Measurements from ENCODE around the gene CSNK2A3. TPM values are rescaled to one million over a fixed set of nuclear protein-coding genes. Genes with fewer than 3 reads are reported as not detected.

CSNK2A3 gene
- total RNA-seq, 2 experiments from 2014 or later, result 0.27 to 0.28 TPM

DNA sequence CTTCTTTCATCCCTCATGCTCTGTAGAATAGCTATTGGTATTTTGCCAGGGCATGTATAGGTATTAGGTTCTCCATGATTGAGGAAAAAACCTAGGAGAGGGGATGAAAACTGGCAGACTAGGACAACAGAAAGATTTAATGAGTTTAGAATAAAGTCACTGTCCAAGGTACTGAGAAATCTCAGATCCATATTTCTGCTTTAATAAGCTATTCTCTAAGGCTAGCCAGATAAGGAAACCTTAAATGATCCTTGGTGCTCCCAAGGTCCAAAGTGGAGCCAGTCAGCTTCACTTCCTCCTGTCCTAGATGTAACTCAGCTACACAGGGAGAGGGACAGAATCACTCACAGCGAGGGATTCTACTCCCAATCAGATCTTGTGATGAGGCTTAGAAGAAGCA is 13.7 kb upstream of the CSNK2A3 start:
- POLR2A ChIA-PET, result no interaction called here
- DNase-seq (no peak), ATAC-seq (ENCODE audit: poor library complexity) (no peak)
- H3K4me3 ChIP-seq (ENCODE audit: low read length), result no peak overlapping the region
- Mint-ChIP-seq H3K9me3 (peaks cover 2% of the 10 kb centered on the region), H3K27ac (no peak overlapping the region), H3K4me1 (ENCODE audit: low read depth) (no peaks in the 10 kb centered on the region), H3K27me3 (peaks cover 25% of the 10 kb centered on the region), H3K36me3 (ENCODE audit: low read depth) (no peaks in the 10 kb centered on the region), H3K4me3 (no peak overlapping the region)
- H3K27me3 ChIP-seq (ENCODE audit: control insufficient read depth in 1 of 2, insufficient read depth in 2 of 2, low read length in 2 of 2), result no peaks in the 10 kb centered on the region
- no peaks in the 10 kb centered on the region for H3K36me3 ChIP-seq (ENCODE audit: insufficient read depth, low read length)
- H3K4me1 ChIP-seq (ENCODE audit: insufficient read depth, low read length), result no peaks in the 10 kb centered on the region
- CTCF ChIA-PET, result no interaction called here
- intact Hi-C loops (cut with DNase I, micrococcal nuclease), result no loop called here
- TF ChIP-seq, protein P1, sequence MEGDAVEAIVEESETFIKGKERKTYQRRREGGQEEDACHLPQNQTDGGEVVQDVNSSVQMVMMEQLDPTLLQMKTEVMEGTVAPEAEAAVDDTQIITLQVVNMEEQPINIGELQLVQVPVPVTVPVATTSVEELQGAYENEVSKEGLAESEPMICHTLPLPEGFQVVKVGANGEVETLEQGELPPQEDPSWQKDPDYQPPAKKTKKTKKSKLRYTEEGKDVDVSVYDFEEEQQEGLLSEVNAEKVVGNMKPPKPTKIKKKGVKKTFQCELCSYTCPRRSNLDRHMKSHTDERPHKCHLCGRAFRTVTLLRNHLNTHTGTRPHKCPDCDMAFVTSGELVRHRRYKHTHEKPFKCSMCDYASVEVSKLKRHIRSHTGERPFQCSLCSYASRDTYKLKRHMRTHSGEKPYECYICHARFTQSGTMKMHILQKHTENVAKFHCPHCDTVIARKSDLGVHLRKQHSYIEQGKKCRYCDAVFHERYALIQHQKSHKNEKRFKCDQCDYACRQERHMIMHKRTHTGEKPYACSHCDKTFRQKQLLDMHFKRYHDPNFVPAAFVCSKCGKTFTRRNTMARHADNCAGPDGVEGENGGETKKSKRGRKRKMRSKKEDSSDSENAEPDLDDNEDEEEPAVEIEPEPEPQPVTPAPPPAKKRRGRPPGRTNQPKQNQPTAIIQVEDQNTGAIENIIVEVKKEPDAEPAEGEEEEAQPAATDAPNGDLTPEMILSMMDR (IDR thresholded peaks at IDR 0.05), result no peak
- no peak overlapping the region for H3K27ac ChIP-seq (ENCODE audit: low read depth in 1 of 2, low read length in 2 of 2)
- no peaks in the 10 kb centered on the region for H3K9me3 ChIP-seq (ENCODE audit: control insufficient read depth in 1 of 2, insufficient read depth in 1 of 2, low read length in 2 of 2)

DNA sequence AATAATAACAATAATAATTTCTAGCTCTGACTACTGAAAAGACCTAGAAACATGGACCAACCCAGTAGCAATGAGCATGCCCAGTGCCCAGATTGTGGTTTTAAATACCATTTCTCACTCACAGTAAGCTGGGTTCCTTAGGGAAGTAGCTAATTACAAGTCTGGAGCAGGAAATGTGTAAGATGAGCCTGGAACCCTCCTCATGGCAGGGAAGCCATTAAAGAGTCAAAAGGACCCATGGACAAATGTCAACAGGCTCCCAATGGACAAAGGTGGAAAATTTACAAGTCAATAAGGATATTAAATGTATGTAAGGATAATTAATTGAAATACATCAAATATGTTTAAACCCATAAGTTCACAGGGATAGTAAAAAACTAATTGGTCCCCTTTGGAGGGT is 10.6 kb upstream of the CSNK2A3 start:
- Mint-ChIP-seq H3K27ac (no peak overlapping the region), H3K4me1 (ENCODE audit: low read depth) (no peaks in the 10 kb centered on the region), H3K36me3 (ENCODE audit: low read depth) (no peaks in the 10 kb centered on the region), H3K27me3 (peaks cover 25% of the 10 kb centered on the region), H3K9me3 (no peaks in the 10 kb centered on the region), H3K4me3 (no peak overlapping the region)
- Histone ChIP-seq H3K4me3 (ENCODE audit: low read length) (no peak overlapping the region), H3K9me3 (ENCODE audit: control insufficient read depth in 1 of 2, insufficient read depth in 1 of 2, low read length in 2 of 2) (no peaks in the 10 kb centered on the region), H3K27me3 (ENCODE audit: control insufficient read depth in 1 of 2, insufficient read depth in 2 of 2, low read length in 2 of 2) (no peaks in the 10 kb centered on the region), H3K36me3 (ENCODE audit: insufficient read depth, low read length) (no peaks in the 10 kb centered on the region), H3K4me1 (ENCODE audit: insufficient read depth, low read length) (no peaks in the 10 kb centered on the region), H3K27ac (ENCODE audit: low read depth in 1 of 2, low read length in 2 of 2) (no peak overlapping the region)
- ATAC-seq (ENCODE audit: poor library complexity) (no peak), DNase-seq (no peak)
- CTCF ChIA-PET, result no interaction called here
- POLR2A ChIA-PET, result no interaction called here
- intact Hi-C loops (cut with DNase I, micrococcal nuclease), result no loop called here
- TF ChIP-seq, protein P1 (IDR thresholded peaks at IDR 0.05), result no peak

DNA sequence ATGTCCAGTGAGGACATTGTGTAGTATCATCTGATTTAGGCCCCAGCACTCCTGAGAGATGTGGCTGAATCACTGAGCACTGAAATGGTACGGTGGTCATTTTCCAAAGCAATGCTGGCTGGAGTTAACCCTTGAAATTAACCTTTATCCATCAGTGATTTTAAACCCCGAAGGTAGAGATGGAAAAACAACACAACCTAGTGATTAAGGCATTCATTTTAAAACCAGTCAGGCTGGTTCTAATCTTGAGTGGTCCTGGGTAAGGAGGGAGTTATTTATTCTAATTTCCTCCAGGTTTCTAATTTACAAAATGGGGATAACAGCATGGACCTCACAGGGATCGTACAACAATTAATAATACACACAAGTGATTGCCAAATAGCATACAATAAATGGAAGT is 6.6 kb upstream of the CSNK2A3 start:
- TF ChIP-seq, protein P1 (IDR thresholded peaks at IDR 0.05), result no peak
- Histone ChIP-seq H3K9me3 (ENCODE audit: control insufficient read depth in 1 of 2, insufficient read depth in 1 of 2, low read length in 2 of 2) (no peaks in the 10 kb centered on the region), H3K27me3 (ENCODE audit: control insufficient read depth in 1 of 2, insufficient read depth in 2 of 2, low read length in 2 of 2) (no peaks in the 10 kb centered on the region), H3K4me3 (ENCODE audit: low read length) (no peak overlapping the region), H3K27ac (ENCODE audit: low read depth in 1 of 2, low read length in 2 of 2) (no peak overlapping the region), H3K4me1 (ENCODE audit: insufficient read depth, low read length) (no peaks in the 10 kb centered on the region), H3K36me3 (ENCODE audit: insufficient read depth, low read length) (no peaks in the 10 kb centered on the region)
- POLR2A ChIA-PET, result no interaction called here
- Mint-ChIP-seq H3K27me3 (peaks cover 24% of the 10 kb centered on the region), H3K4me1 (ENCODE audit: low read depth) (no peaks in the 10 kb centered on the region), H3K36me3 (ENCODE audit: low read depth) (no peaks in the 10 kb centered on the region), H3K4me3 (no peak overlapping the region), H3K9me3 (peaks cover 2% of the 10 kb centered on the region), H3K27ac (no peak overlapping the region)
- DNase-seq, result no peak
- no peak for ATAC-seq (ENCODE audit: poor library complexity)
- intact Hi-C loops (cut with DNase I, micrococcal nuclease), result no loop called here
- CTCF ChIA-PET, result no interaction called here

Measured in CD4-positive, alpha-beta T cell (primary cell).